Stimulated activated CD8-positive, alpha-beta memory T cell treated with anti-CD3 and anti-CD28 coated beads, Interleukin-12 subunit alpha, Interleukin-12 subunit beta, amount 100 ng/mL, for 24 hours (primary cell): ENCODE results near the gene GALNT8.

Source experiments
- DNase-seq: peaks from one replicate; pipeline ENCODE4 v3.0.0-alpha.2; 2020; ENCODE audit errors: extremely low read depth

The GALNT8 gene

DNA sequence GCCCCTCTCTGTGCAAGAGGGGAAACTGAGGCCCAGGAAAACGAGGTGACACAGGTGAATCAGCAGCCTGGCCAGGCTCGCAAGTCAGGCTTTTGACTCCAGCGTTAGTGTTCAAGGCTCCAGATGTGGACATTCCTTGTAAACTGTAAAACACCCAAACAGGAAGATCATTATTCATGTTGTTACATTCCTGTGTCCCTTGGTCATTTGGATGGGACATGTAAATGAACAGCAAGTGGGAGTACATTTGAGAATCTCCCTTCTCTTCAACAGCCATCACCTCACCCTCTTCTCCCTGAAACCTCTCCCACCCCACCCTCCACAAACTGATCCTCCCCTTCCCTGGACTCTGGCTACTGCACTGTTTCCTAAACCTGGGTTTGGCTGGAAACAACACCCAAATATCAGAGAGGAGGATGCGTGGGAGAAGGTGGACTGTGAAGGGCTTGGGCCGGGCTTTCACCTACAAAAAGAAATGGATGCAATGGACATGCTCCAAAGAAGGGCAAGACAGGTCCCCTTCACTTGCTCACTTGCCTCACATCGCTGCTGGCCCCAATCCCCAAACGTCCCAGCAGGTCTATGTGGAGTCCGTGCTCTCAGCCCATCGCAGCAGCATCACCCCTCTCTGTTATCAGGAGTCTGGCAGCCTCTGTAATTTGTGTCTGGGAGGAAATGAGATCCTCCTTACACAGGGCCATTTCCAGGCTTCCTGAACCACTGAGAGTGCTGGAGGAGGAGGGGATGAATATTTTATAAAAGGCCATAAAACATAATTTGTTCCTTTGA is 76.7 kb downstream of the GALNT8 start:
- DNase-seq = no peak

GRCh38 chr12:4800555-4800954 is 80.4 kb downstream of the GALNT8 start:
- no peak for DNase-seq

- DNase-seq = no peak
Measured at GRCh38 chr12:4802841-4803240, 82.6 kb downstream of the GALNT8 start.

DNA sequence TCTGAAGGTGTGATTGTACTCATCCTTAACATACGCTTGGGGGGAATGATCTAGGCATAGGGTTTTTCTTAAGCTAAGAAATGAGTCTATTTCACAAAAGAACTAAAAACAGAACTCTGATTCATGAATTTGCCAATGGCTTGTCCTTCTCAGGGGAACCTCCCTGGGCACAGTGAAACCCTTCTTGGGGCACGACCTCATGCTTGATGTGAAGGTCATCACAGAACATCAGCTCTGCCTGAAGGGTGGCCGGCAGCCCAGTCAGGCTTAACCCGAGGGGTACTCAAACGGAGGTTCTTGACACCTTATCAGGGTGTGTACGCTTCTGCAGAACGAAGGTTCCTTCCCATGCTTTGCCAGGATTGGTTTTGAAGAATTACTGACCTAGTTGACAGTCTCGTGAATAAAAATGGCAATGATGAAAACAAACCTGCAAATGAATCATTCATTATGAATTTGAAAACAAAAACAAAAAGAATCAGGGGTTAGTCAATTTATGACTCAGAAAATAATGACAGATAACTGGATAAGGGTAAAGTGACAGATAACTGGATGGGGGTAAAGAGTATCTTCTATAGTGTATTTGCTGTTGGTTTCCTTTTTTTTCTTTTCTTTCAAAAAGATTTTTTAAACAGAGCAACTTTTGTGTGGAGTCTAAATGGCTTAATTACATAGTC is 86.4 kb downstream of the GALNT8 start:
- no peak for DNase-seq

DNA sequence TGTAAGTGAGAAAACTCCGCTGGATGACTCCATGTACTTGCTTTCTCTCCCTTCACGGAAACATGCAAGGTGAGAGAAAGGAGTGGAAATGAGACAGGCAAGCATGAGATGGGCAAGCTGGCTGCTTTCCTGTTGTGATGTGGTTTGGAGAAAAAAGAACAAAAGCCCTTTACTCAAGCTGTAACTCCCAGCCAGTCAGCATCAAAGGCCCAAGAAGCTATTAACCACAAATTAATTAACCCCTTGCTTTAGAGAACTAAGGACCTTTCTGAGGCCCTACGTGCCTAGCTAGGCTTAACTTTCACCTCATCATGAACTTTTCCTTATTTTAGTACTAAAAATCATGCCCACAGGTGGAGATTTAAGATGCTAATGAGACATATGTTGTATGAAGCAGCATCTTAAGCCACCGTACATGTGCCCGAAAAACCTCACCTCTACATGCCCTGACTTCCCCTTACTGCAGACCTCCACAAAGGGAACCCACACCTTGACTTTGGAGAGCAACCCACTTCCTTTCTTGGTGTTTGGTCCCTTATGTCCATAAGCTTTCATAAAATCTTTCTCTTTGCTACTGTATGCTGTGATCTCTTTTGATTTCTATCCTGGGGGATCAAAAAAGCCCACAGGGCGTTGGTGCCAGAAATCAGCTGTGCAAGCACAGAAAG is 87.0 kb downstream of the GALNT8 start:
- no peak for DNase-seq

DNA sequence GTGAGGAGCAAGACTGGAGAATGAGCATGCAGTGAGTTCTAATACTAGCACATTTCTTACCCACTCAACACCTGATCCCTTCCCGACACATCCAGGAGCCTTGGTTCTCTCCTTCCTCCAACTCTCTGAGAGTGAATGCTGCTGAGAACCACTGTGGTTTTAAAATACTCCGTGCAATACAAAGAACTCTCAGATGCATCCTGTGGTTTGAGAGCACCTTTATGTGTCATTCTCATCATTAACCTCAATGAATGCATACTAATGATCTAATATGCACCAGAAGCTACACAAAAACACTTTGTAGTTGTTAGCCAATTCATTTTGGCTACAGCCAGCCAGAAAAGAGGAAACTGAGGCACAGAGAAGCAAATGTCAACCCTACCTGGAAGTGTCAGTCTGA is 87.6 kb downstream of the GALNT8 start:
- no peak for DNase-seq

DNA sequence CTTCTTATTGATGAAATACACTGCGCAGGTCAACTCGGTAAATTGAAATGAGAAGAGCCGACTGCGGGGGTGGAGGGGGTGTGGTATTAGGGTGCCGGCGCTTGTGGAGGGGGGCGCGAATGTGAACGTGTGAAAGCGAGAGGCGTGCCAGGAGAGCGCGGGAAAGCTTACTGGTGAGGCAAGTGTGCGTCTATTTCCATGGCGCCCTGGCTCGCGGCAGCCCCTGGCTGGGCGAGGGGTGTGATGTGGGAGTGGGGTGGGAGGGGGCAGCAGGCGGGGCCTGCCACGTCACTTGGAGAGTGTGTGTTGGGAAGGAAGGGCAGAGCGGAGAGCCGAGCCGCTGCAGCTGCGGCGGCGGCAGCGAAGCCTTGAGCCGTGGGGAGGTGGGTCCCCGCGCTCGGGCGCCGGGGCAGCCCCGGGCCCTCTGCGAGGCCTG is 88.8 kb downstream of the GALNT8 start:
- no peak for DNase-seq

DNA sequence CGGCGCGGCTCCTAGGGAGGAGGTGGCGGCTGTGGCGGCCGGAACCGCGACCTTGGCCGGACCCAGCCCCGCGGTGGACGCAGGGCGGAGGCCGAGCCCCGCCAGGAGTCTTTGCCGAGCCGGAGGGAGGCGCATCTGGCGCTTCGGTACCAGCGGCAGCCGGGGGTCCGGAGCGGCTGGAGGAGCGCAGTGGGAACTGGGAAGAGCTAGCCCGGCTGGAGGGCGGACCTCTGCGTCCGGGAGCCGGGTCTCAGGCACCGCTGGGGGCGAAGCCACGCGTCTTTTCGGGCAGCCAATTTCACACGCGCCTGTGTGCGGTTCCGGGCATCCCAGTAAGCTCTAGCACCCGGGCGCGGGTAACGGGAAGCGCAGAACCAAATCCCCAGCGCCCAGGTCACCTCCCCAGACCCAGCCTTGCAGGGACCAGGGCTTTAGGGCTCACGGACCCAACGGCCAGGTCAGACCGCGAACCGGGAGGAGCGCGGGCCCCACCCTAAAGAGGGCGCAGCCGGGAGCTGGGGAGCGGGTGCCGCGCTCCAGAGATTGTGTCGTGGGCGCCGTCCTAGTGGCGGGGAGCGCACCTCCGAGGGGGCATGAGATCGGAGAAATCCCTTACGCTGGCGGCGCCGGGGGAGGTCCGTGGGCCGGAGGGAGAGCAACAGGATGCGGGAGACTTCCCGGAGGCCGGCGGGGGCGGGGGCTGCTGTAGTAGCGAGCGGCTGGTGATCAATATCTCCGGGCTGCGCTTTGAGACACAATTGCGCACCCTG is 89.4 kb downstream of the GALNT8 start:
- DNase-seq = no peak

GRCh38 chr12:4810219-4810671 is 90.0 kb downstream of the GALNT8 start:
- no peak for DNase-seq

DNA sequence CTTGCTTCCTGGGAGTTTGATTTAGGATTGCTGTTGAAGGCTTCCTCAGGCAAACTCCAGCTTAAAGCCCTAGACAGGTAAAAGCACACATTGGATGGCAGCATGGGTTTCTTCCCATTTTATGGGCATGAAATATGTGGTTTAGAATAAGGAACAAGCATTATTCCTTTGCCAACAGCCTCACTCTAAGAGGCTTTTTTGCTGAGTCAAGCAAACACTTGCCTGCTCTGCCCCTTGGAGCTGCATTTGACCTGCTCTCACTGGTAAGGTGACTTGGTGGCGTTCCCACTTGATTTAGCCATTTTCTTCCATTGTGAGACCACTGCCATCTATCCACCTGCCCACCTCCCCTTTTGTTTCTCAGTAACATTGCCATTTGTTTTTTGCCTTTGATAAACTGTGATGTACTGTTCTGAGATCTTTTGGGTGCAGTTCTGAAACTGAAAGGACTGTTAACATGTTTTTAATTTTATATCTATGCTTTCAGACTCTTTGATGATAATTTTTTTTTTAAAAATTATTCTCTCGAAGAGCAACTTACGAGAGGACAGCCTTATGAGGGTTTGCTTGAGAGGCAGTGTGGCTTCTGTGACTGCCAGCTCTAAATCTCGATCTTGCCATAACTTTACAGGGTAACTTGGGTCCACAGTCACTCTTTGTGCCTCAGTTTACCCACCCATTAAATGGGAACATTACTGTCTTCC is 92.6 kb downstream of the GALNT8 start:
- no peak for DNase-seq

DNA sequence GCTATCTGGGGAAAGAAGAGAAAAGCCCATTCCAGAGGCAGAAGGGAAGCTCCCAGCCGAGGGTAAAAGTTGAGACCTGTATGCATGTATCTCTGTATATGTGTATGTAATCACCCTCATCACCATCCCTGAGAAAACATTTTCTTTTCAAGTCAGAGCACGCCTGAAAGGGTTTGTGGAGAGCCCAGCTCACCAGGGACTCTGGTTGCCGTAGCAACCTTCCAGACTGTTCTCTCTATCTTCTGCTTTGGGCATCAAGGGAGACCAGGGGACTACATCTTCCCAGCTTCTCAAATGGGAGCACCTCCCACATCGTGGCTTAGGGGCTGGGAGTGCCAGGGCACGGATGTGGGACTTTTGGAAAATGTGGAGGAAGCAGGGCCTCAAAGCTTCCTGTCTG is 93.5 kb downstream of the GALNT8 start:
- no peak for DNase-seq

DNA sequence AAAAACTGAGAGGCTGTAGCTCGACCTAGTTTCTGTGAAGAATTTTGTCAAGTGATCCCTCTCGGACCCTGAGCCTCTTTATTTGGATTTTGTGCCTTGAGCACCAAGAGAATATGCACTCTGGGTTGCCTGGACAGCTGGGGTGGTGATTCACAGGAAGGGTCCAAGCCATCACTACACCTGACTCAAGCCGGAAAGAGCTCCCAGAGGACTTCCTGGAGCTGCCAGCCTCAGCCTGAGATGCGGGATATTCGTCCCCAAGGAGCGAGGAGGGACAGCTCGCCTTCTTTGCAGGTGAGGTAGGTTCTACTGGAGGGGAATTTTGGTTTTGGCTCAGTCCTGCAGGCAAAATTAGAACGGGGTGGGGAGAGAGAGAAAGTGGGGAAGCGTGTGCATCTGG is 94.3 kb downstream of the GALNT8 start:
- DNase-seq = no peak

GRCh38 chr12:4816744-4817525 is 96.7 kb downstream of the GALNT8 start:
- DNase-seq = no peak

DNA sequence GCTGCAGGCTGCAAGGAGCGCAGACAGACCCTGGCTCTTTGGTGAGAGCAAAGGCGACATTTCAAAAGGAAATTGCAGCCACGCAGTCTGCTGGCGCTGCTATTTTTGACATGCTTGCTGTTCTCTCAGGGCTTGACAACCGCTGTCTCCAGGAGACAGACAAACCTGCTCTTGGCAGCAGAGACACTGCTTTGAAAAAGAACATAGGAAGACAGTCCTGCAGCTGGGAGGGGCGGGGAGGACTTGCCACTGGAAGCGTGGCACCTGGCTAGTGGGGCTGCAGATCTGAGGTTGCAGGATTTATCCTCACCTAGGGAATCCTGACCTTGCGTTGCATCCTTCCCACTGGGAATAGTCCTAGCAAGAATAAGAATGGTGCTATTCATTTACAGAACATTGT is 97.7 kb downstream of the GALNT8 start:
- no peak for DNase-seq

GRCh38 chr12:4819654-4820053 is 99.5 kb downstream of the GALNT8 start:
- no peak for DNase-seq

GRCh38 chr12:4820971-4821370 is 100.8 kb downstream of the GALNT8 start:
- no peak for DNase-seq
